H1 (cell line): ENCODE measurements around the gene UBA3.

Experiments
- EP300 ChIP-seq, 2 experiments: IDR thresholded peaks; 1 replicate in 1 of 2; 2 replicates in 1 of 2; pipeline ENCODE4 v1.6.1; 2011 to 2012; ENCODE audit warnings: low read depth in 2 of 2, low read length in 2 of 2, mild to moderate bottlenecking in 2 of 2, borderline replicate concordance in 1 of 2, inconsistent platforms in 1 of 2, moderate library complexity in 1 of 2
- HDAC2 ChIP-seq, 2 experiments: fragments of 300-600 bp in 1 of 2; sonication (generic) in 1 of 2; IDR thresholded peaks; 2 replicates each; pipeline ENCODE4 v1.6.1; 2011 to 2012; ENCODE audit warnings: low read depth in 2 of 2, low read length in 2 of 2, mild to moderate bottlenecking in 2 of 2, moderate library complexity in 2 of 2, borderline replicate concordance in 1 of 2, inconsistent platforms in 1 of 2
- MAFK ChIP-seq: IDR thresholded peaks from 2 replicates; pipeline ENCODE4 v1.6.1; 2012; ENCODE audit warnings: low read depth, mild to moderate bottlenecking, improper control_type of control experiment, low read length
- POLR2A ChIP-seq, 2 experiments: IDR thresholded peaks; 1 replicate in 1 of 2; 2 replicates in 1 of 2; pipeline ENCODE4 v1.6.1; 2011; ENCODE audit warnings: low read depth in 2 of 2, low read length in 2 of 2, mild to moderate bottlenecking in 2 of 2; ENCODE audit errors: control extremely low read depth in 1 of 2
- RAD21 ChIP-seq, 2 experiments: IDR thresholded peaks in 1 of 2; conservative IDR thresholded peaks in 1 of 2; 2 replicates each; pipeline ENCODE4 v1.6.1; 2011; ENCODE audit warnings: low read depth in 2 of 2, low read length in 2 of 2, improper control_type of control experiment in 1 of 2, inconsistent platforms in 1 of 2, mild to moderate bottlenecking in 1 of 2, moderate library complexity in 1 of 2
- RBBP5 ChIP-seq: IDR thresholded peaks from 2 replicates; pipeline ENCODE4 v1.7.1; 2012; ENCODE audit warnings: low read depth, mild to moderate bottlenecking, inconsistent platforms, low read length, moderate library complexity, borderline replicate concordance
- USF2 ChIP-seq: IDR thresholded peaks from 2 replicates; pipeline ENCODE4 v1.6.1; 2011; ENCODE audit warnings: low read length, improper control_type of control experiment
- ZNF274 ChIP-seq: IDR thresholded peaks from 2 replicates; pipeline ENCODE4 v1.7.0; 2012; ENCODE audit warnings: low read length, borderline replicate concordance; ENCODE audit errors: extremely low read depth
- TF ChIP-seq, protein P1 (sequence below): IDR thresholded peaks from 2 replicates; pipeline ENCODE4 v1.6.1; 2011; ENCODE audit warnings: low read depth, mild to moderate bottlenecking, low read length; ENCODE audit not compliant: insufficient read depth
- TF ChIP-seq, protein P2 (sequence below), 3 experiments: IDR thresholded peaks; 1 replicate in 2 of 3; 2 replicates in 1 of 3; pipeline versions ENCODE4 v1.5.1 to v1.6.1; 2011; ENCODE audit warnings: low read length in 3 of 3, mild to moderate bottlenecking in 3 of 3, inconsistent platforms in 2 of 3, low read depth in 1 of 3, moderate library complexity in 1 of 3; ENCODE audit not compliant: insufficient read depth in 1 of 3; ENCODE audit errors: control extremely low read depth in 1 of 3

- TF ChIP-seq RBBP5 (no peak), RAD21 (IDR thresholded peaks at IDR 0.05 in 1 of 2, conservative IDR thresholded peaks at IDR 0.05 in 1 of 2; ENCODE audit: low read depth in 2 of 2, low read length in 2 of 2) (no peak), ZNF274 (no peak), HDAC2 (IDR thresholded peaks at IDR 0.05; ENCODE audit: borderline replicate concordance in 1 of 2, low read depth in 2 of 2, low read length in 2 of 2) (no peak), USF2 (no peak), MAFK (no peak), POLR2A (IDR thresholded peaks at IDR 0.05; ENCODE audit: control extremely low read depth in 1 of 2, low read depth in 2 of 2, low read length in 2 of 2) (no peak), EP300 (IDR thresholded peaks at IDR 0.05; ENCODE audit: borderline replicate concordance in 1 of 2, low read depth in 2 of 2, low read length in 2 of 2) (no peak)
- TF ChIP-seq, protein P1, sequence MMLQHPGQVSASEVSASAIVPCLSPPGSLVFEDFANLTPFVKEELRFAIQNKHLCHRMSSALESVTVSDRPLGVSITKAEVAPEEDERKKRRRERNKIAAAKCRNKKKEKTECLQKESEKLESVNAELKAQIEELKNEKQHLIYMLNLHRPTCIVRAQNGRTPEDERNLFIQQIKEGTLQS, result no peak
- TF ChIP-seq, protein P2, sequence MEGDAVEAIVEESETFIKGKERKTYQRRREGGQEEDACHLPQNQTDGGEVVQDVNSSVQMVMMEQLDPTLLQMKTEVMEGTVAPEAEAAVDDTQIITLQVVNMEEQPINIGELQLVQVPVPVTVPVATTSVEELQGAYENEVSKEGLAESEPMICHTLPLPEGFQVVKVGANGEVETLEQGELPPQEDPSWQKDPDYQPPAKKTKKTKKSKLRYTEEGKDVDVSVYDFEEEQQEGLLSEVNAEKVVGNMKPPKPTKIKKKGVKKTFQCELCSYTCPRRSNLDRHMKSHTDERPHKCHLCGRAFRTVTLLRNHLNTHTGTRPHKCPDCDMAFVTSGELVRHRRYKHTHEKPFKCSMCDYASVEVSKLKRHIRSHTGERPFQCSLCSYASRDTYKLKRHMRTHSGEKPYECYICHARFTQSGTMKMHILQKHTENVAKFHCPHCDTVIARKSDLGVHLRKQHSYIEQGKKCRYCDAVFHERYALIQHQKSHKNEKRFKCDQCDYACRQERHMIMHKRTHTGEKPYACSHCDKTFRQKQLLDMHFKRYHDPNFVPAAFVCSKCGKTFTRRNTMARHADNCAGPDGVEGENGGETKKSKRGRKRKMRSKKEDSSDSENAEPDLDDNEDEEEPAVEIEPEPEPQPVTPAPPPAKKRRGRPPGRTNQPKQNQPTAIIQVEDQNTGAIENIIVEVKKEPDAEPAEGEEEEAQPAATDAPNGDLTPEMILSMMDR (IDR thresholded peaks at IDR 0.05; ENCODE audit: control extremely low read depth in 1 of 3, insufficient read depth in 1 of 3, low read depth in 1 of 3, low read length in 3 of 3), result no peak
These were observed 41.3 kb upstream of the UBA3 start for GRCh38 chr3:69121513-69121912.
